Left renal pelvis (tissue), 4 donors: Measurements from ENCODE around the gene PLXNA3. TPM values are rescaled to one million over a fixed set of nuclear protein-coding genes. Genes with fewer than 3 reads are reported as not detected.

ENCODE experiments used
- DNase-seq, 4 donors: peaks; one replicate each; pipeline ENCODE4 v3.0.0-alpha.2; 2013; ENCODE audit warnings: low read depth in 4 of 4, low spot score in 3 of 4
- polyA plus RNA-seq, 4 donors: library from polyadenylated mRNA; unstranded; fragments of 120-200 nt; gene quantifications; one replicate each; pipeline ENCODE4 v1.2.1, GENCODE V29; 2013; ENCODE audit not compliant: insufficient read length in 4 of 4

PLXNA3 gene
- polyA plus RNA-seq, 4 donors: 45.2 to 69.6 (median 53.6) TPM

- no peak for DNase-seq
Measured at GRCh38 chrX:154434394-154435168, 23.5 kb upstream of the PLXNA3 start.

DNA sequence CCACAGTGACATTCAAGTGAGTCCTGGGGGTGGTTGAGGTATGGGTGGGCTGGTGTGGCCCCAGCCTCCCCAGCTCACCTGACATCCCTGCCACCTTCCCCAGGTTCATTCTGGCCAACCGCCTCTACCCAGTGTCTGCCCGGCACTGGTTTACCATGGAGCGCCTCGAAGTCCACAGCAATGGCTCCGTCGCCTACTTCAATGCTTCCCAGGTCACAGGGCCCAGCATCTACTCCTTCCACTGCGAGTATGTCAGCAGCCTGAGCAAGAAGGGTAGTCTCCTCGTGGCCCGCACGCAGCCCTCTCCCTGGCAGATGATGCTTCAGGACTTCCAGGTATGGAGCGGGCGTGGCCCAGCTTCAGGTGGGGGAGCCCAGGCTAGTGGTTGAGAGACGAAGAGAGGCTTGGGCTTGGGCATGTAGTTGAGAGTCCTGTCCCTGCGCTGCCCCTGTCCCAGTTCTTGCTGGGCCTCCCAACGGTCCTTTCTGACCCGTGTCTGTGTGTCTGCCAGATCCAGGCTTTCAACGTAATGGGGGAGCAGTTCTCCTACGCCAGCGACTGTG lies 22.8 kb upstream of the PLXNA3 start:
- DNase-seq: no peak

GRCh38 chrX:154436374-154436982 lies 21.6 kb upstream of the PLXNA3 start:
- no peak for DNase-seq

- DNase-seq: no peak
Measured at GRCh38 chrX:154436983-154437752, 20.9 kb upstream of the PLXNA3 start, which contains the start of gene GDI1. TSS of gene GDI1 (plus strand) at chrX:154437154. CDS start at chrX:154437255, 101 bp downstream.

DNA sequence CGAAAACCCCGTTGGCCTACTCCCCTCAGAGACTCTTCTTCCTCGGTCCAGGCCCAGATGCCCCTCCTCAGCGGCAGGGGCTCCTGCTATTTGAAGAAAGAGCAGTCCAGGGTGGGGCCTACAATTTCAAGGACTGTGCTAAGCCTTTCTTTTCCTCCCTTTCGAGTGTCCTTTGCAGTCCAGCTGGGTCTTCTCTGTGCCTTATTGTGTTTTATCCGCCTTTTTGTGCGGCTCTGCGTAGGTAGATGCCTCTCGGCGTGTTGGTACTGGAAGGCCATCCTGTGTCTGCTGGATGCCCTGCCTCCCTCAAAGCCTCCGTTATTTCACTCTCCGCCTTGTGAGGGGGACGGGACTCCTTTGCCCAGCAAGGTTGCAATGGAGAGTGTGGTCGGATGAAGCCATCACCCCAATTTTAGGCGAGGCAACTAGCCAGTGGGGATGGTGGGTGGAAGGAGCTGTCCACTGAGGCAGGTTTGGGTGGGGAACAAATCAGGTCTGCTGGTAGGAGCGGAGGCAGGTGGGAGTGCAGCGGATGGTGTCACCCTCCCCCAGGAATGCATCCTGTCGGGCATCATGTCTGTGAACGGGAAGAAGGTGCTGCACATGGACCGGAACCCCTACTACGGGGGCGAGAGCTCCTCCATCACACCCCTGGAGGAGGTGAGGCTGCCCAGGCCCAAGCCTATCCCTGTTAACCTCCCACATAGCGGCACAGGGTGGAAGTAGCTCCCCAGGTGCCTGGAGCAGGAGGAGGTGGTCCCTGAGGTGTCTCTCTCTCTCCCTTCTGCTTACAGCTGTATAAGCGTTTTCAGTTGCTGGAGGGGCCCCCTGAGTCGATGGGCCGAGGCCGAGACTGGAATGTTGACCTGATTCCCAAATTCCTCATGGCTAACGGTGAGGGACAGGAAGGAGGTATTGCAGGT lies 19.8 kb upstream of the PLXNA3 start:
- no peak for DNase-seq

DNA sequence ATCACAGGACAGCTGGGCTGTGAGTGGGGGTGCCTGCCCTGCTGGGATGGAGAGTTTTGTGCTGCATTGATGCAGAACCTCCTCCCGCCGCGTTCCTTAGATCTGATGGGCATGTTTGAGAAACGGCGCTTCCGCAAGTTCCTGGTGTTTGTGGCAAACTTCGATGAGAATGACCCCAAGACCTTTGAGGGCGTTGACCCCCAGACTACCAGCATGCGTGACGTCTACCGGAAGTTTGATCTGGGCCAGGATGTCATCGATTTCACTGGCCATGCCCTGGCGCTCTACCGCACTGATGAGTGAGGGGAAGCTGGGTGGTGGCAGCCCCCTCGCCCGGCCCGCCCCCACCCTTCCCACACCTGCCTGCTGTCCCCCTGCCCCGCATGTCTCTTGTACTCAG lies 18.2 kb upstream of the PLXNA3 start:
- DNase-seq: no peak

DNA sequence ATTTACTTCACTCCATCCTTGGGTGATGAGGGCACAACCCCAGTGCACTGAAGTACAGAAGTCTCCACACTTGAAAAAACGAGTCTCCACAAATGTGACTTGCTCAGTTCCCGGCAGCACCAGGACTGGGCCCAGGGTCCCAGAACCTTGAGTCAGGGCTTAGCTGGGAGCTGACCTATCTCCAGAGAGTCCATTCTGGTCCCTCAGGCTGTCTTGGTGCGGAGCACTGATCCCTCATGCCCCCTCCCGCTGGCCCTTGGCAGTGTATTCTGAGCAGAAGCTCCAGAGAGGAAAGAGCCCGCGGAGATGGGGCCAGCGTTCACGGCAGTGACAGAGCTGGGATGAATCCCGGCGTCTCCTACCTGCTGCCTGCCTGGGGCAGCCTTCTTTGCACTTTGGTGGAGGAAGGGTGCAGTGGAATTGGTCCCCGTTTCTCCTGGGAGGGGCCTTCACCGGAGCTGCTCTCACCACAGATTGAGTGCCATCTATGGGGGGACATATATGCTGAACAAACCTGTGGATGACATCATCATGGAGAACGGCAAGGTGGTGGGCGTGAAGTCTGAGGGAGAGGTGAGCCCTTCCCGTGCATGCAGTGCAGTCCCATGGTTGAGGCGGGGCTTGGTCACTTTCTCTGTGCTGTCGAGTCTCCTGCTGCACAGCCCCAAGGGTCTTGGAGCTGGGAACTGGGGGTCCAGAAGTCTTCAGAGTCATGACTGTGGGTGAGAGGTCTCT lies 17.3 kb upstream of the PLXNA3 start:
- no peak for DNase-seq

DNA sequence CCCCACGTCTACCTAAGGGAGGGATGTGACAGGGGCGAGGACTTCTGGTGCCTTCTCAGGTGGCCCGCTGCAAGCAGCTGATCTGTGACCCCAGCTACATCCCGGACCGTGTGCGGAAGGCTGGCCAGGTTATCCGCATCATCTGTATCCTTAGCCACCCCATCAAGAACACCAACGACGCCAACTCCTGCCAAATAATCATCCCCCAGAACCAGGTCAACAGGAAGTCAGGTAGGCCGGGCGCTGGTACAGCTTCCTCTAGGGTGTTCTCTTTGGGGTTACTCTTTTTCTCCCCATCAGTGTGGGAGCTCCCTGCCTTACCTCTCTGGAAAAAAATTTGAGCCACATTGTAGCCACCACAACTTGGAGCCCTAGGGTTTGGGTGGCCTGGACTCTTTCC lies 16.5 kb upstream of the PLXNA3 start:
- no peak for DNase-seq

- DNase-seq: no peak
Measured at GRCh38 chrX:154441984-154442707, 15.9 kb upstream of the PLXNA3 start.

- no peak for DNase-seq
Measured at GRCh38 chrX:154443479-154443910, 14.6 kb upstream of the PLXNA3 start.

- no peak for DNase-seq
Measured at GRCh38 chrX:154443992-154444754, 13.9 kb upstream of the PLXNA3 start, which contains the start of gene FAM50A. TSS of gene FAM50A (plus strand) at chrX:154444141. CDS start at chrX:154444236, 95 bp downstream.

GRCh38 chrX:154444755-154445246 lies 13.3 kb upstream of the PLXNA3 start:
- DNase-seq: no peak

DNA sequence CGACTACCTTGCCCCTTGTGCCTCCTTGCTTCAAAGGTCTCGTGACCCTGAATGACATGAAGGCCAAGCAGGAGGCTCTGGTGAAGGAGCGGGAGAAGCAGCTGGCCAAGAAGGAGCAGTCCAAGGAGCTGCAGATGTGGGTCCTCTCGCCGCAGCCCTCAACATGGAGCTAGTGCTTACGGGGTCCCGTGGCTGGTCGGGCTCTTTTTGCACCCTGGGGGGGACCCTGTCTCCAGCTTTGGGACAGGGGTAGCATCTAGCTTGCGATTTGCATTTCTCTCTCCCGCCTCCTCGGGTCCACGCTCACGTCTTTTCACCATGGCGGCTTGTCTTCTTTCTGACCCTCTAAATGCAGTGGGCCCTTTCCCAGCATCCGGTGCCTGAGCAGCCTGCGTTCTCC lies 12.3 kb upstream of the PLXNA3 start:
- DNase-seq: no peak

DNA sequence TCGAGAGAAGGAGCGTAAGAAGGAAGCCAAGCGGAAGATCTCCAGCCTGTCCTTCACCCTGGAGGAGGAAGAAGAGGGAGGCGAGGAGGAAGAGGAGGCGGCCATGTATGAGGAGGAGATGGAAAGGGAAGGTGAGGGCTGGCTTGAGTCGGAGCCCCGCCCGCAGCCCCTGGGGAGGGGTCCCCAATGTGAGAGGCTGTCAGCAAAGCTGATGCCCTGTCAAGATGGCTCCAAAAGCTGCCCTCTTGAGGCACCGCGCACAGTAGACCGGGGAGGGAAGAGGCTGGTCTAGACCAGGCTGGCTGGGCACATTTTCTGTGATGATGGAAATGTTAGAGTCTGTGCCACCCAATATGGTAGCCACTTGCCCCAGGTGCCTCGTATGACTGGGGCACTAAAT lies 11.7 kb upstream of the PLXNA3 start:
- no peak for DNase-seq

GRCh38 chrX:154448484-154448883 lies 9.6 kb upstream of the PLXNA3 start:
- no peak for DNase-seq

DNA sequence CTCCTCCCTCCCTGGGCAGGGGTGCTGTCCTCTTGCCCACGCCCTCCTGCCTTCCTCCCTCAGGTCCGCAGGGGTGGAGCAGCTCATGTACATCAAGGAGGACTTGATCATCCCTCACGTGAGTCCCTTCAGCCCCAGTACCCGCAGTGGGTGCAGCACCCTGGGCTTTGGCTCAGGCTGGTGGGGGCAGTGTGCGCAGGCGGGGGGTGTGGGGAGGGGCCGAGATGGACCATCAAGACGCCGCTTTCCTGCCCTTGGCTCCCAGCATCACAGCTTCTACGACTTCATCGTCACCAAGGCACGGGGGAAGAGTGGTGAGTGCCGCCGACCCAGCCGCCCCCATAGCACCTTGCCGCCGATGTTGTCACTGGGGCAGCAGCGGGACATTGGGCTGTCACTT lies 8.5 kb upstream of the PLXNA3 start:
- no peak for DNase-seq

DNA sequence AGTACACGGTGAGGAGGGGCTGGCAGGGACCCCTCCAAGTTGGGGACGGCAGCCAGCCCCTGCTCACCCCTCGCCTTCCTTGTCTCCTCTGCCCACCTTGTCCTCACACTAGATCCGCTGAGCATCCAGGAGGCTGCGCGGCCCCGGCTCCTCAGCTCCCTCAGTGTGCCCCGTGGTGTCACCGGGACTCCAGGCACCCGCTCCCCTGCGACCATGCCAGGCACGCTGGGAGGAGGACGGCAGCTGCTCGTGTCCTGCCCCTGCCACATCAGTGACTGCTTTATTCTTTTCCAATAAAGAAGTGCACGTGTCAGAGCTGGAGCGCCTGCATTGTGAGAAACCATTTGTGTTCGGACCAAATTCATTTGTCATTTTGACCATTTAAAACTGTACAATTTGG lies 7.8 kb upstream of the PLXNA3 start:
- DNase-seq: no peak

- DNase-seq: no peak
Measured at GRCh38 chrX:154452823-154453222, 5.3 kb upstream of the PLXNA3 start.
